Measurements from ENCODE around the gene PTPN7. TPM values are rescaled to one million over a fixed set of nuclear protein-coding genes. Genes with fewer than 3 reads are reported as not detected.

The PTPN7 gene
- total and polyA plus RNA-seq, 10 of the 15 experiments (the other 5 are each of a cell fraction or from before 2014, with no cell fraction given): 7.9 to 117 (median 102) TPM

DNA sequence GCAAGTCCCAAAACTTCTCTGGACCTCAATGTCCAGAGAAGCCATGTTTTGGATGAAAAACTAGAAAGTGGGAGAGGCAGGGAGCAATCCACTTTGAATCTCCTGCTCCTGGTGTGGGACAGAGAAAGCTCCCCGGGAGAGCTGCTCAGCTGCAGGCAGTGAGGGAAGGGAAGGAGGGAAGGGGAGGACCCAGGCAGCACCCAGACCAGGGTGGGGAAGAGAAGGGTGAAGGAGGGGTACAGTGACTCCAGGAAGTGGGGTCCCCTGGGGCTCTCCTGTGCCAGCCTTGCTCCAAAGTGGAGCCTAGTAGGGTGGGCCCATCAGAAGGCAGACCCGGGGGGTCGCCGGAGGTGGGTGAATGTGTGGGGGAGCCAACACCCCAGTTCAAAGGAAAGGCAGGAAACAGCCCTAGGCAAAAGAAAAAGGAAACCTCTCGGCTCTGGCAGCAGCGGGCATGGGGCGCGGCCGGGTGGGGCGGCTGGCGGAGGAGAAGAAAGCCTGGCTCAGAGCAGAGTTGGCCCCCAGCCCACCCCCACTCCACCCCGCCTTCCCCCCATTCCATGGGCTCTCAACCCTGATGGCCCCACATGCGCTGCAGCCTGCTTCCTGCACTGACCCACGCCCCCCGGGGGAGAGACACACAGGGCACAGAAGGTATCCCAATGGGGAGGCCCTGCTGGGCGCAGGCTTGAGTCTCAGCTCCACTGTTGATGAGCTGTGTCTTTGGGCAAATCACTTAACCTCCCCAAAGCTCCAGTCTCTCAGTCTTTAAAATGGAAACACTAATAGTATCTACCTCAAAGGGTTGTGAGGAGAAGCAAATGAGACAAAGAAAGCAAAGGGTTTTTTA lies 38.9 kb upstream of the PTPN7 start:
- CTCF ChIA-PET: interaction anchor here (0.7 to 1.5 kb wide), 4 partner anchors 9 to 117 kb away, joined by 3 to 9 read pairs (median 4); no protein-coding TSS in a partner anchor
- RAD21 ChIA-PET (ENCODE audit: unreplicated experiment): interaction anchor here (1.7 kb wide), 1 partner anchor 11 kb away, joined by 5 read pairs; no protein-coding TSS in a partner anchor
- no peak overlapping the region for H2AFZ ChIP-seq (ENCODE audit: control insufficient read depth, low read depth, low read length)

More for the DNA sequence above, 38.9 kb upstream of the PTPN7 start:
- no peak overlapping the region for H3K4me3 ChIP-seq
- no peaks in the 10 kb centered on the region for H3K79me2 ChIP-seq (ENCODE audit: control insufficient read depth, insufficient read depth, low read length)
- POLR2A ChIA-PET: no interaction called here
- H3K9ac ChIP-seq (ENCODE audit: control insufficient read depth, insufficient read depth, low read length): no peak overlapping the region
- no peaks in the 10 kb centered on the region for H4K20me1 ChIP-seq (ENCODE audit: control insufficient read depth, insufficient read depth)
- H3K27me3 ChIP-seq (replicated peaks in 1 of 2; ENCODE audit: control insufficient read depth in 2 of 2, insufficient read depth in 2 of 2, low read length in 1 of 2): peaks cover 6% of the 10 kb centered on the region in 2 experiments; a peak in 3 of 4 replicates
- no peak overlapping the region for H3K4me2 ChIP-seq (ENCODE audit: control insufficient read depth, insufficient read depth)
- no peaks in the 10 kb centered on the region for H3K9me3 ChIP-seq (replicated peaks; ENCODE audit: control insufficient read depth, insufficient read depth, low read length)
- no peaks in the 10 kb centered on the region for H3K36me3 ChIP-seq (ENCODE audit: control insufficient read depth in 2 of 2, insufficient read depth in 2 of 2, low read length in 1 of 2)
- no TSS peak for BruUV-seq (replicated peaks)
- TF ChIP-seq STAT3 (IDR thresholded peaks at IDR 0.05; ENCODE audit: low read depth, low read length) (no peak), NR2C2 (IDR thresholded peaks at IDR 0.05; ENCODE audit: borderline replicate concordance, control insufficient read depth, insufficient read length, low read depth) (no peak), RUNX3 (IDR thresholded peaks at IDR 0.05; ENCODE audit: low read length) (no peak), YBX1 (IDR thresholded peaks at IDR 0.05) (no peak), SIN3A (IDR thresholded peaks at IDR 0.05; ENCODE audit: low read depth, low read length) (no peak), NFXL1 (IDR thresholded peaks at IDR 0.05; ENCODE audit: borderline replicate concordance) (no peak), MYB (IDR thresholded peaks at IDR 0.05; ENCODE audit: borderline replicate concordance, low read depth, low read length) (no peak)
- TF ChIP-seq, protein P1, sequence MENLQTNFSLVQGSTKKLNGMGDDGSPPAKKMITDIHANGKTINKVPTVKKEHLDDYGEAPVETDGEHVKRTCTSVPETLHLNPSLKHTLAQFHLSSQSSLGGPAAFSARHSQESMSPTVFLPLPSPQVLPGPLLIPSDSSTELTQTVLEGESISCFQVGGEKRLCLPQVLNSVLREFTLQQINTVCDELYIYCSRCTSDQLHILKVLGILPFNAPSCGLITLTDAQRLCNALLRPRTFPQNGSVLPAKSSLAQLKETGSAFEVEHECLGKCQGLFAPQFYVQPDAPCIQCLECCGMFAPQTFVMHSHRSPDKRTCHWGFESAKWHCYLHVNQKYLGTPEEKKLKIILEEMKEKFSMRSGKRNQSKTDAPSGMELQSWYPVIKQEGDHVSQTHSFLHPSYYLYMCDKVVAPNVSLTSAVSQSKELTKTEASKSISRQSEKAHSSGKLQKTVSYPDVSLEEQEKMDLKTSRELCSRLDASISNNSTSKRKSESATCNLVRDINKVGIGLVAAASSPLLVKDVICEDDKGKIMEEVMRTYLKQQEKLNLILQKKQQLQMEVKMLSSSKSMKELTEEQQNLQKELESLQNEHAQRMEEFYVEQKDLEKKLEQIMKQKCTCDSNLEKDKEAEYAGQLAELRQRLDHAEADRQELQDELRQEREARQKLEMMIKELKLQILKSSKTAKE (IDR thresholded peaks at IDR 0.05; ENCODE audit: low read depth, poor library complexity, severe bottlenecking): no peak
- no peak for DNase-seq (ENCODE audit: low read depth, low spot score)
- no peaks in the 10 kb centered on the region for H3K4me1 ChIP-seq (ENCODE audit: control insufficient read depth, insufficient read depth, low read length)
- no peak overlapping the region for H3K27ac ChIP-seq (ENCODE audit: control insufficient read depth, insufficient read depth)
- intact Hi-C loops (cut with micrococcal nuclease; ENCODE audit: unreplicated experiment): loop anchor here (10.0 kb wide), 1 partner anchor 76 kb away; no protein-coding TSS in a partner anchor
- FAIRE-seq: no peak
- ATAC-seq: no peak
- SMC1A ChIA-PET (ENCODE audit: uncharacterized antibody, unreplicated experiment): no interaction called here
- 2% methylated on average over 8 of the region's 16 CpGs for WGBS (ENCODE audit: insufficient coverage, insufficient replicate concordance, low lambda C conversion rate, missing lambda C conversion rate)
- in situ Hi-C loops (cut with MboI): no loop called here
